Measurements from ENCODE around the gene FILIP1L.
"Not testable (repeated sequence)": the region's sequence is repeated elsewhere in the genome, so short reads cannot be mapped to it uniquely, and the experiment has no call there.

The FILIP1L gene

DNA sequence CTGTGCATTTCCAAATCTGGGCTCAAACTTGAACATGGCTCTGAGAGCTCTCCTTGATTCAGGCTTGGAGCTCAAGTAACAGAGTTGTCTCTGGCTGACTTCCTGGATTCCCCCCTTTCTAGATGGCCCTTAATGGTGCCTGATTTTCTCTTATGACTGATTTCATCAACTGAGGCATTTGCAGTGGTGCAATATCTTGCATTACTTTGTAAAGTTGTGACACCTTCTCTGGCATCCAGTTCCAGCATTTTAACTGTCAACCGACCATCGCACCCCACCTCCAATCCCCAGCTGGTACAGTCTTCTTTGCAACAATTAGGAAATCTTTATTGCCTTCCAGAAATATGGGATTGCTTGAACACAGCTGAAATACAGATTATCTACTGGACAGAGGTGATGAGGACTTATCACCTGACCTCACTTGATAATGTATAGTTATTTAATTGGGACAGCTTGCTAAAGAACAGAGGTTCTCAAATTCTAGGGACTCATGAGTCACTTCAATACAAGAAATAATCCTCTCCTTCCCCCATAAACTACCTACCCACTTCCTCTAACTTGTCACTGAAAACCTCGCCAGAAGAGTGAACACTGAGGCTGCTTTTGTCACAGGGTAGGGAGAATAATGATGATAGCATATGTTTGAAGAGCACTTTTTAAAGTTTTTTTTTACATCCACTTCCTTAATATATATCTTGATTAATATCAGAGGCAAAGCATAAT lies 41.8 kb downstream of the FILIP1L start:
- no peak for DNase-seq

DNA sequence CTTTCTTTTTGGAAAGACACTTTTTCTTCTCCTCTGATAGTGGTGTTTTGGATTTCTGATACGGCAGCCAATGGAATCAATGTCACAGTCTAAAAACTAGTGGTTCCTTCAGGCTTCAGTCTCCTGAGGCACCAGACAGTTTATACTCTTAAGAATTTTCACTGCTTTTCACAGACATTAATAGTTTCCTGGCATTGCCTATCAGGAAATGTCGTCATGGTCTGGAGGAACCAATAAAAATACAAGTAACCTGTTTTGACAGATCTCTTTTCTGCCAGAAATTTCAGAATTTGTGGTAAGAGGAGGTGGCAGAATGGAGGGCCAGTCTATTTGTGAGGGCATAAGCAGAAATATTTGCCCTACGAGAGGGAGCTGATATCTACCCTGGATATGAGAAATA lies 44.8 kb downstream of the FILIP1L start:
- no peak for DNase-seq

DNA sequence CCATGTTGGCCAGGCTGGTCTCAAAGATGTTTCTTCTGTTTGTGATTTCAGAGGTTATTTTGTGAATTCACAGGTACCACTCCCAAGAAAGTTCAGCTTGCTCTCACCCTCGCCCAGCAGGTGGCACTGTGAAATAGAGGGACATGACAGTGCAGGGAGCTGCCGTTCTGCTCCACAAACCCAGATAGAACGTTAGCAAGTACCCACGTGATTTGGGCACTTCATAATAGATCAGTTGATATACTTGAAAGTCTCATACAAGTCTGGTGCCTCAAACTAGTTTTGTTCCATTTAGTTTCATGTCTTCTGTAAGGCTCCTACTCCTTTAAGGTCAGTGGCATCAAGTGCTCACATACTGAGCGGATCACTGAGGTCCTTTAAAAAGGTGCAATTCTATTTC lies 45.5 kb downstream of the FILIP1L start:
- peak; percentile 5 for DNase-seq

DNA sequence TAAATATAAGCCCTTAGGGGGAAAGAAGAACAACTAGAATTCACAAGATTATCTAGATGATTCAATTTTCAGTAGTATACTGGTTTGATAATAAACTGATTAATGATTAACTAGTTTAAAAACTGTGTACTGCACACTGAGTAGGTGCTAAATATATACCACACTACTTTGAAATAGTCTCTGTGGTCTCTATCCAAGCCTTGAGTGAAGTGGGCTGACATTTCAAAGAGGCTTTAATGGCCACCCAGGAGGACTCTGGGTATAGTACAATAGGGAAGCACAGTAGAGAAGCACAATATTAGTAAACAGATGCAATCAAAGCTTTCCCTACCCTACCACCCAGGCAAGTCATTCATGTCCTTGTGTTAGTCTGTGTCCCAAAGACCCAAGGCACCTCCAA lies 46.7 kb downstream of the FILIP1L start:
- no peak for DNase-seq

DNA sequence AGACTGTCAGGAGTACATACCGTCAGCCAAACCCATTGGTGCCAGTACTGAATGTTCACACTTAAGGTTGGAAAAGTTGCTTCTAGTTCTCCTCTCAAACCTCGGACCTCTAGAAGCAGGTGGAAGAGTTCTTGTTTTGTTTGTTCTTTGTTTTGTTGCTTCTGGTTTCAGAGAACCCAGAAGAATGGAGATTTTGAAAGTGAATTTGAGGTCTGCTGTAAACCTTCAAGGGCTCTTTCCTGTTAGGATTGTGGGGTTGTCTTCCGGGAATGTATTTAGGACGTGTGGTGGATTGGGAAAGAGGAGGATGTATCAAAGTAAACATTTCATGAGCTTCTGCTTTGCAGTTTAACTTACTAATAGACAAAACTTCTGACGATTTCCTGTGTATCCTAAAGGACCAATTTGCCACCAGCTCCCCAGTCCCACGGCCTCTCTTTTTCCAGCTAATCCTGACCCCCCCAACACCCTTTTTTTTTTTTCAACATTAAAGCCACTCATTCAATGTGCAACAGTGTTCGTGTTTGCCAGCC lies 50.3 kb downstream of the FILIP1L start:
- no peak for DNase-seq

DNA sequence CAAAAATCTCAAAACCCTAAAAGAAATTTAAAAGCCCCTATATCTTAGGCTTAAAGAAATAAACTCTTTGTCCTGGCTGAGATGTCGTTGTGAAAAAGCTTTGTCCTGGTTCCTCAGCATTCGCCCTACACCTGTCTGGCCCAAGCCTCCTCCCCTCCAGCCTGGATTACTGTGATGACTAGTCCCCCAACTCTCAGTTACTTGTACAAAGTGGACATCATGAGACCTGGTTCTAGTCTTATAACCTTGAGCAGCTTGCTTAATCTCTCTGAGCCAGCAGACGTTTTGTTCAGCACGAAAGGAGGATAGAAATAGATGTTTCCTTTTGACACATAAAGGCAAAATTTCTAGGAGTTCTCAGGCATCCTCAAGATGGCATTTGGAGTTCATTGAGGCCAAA lies 51.6 kb downstream of the FILIP1L start:
- no peak for DNase-seq

DNA sequence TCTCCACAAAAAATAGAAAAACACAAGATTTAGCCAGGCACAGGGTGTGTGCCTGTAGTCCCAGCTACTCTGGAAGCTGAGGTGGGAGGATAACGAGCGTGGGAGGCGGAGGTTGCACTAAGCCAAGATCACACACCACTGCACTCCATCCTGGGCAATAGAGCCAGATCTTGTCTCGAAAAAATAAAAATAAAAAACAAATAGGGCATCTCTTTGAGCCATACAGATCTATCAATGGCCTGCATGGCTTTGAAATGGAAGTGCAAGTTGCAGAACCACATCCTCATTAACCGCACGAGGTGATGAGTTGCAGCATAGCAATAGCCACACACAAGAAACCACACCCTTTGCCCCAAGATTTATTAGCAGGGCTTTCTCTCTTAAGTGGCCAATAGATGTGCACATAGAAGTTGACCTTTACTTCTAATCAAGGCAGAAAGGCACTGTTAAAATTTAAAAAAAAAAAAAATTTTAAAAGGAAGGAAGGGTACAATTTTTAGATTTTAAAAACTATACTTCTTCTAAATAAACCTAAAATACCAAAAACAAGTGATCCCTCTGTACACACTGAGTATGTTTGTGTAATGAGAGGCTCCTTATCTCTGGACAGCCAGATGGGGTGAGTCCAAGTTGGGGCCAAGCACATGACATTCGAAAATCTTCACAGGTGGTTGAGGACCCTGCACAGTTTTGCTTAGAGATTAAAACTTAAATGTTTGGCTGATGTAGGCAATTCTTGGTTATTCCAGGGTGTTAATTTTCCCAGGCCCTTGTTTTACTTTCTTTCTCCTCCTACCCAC lies 53.4 kb downstream of the FILIP1L start:
- no peak for DNase-seq

DNA sequence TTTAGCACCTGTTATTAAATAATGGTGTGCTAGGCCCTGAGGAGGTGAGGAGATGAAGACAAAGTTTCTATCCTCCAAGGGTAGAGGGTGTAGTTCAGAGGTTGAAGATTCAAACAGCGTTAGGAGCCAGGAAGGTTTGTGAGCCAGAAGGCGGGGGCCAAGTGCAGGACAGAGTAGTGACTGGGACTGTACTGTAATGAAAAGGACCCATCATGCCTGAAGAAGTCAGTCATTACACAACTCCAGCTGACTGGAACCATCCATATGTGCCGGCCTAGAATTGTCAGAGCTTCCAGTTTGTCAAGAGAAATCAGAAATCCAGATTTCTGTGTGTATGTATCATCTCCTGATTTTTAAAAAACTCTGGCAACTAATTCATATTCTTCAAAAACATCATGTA lies 54.8 kb downstream of the FILIP1L start:
- no peak for DNase-seq

DNA sequence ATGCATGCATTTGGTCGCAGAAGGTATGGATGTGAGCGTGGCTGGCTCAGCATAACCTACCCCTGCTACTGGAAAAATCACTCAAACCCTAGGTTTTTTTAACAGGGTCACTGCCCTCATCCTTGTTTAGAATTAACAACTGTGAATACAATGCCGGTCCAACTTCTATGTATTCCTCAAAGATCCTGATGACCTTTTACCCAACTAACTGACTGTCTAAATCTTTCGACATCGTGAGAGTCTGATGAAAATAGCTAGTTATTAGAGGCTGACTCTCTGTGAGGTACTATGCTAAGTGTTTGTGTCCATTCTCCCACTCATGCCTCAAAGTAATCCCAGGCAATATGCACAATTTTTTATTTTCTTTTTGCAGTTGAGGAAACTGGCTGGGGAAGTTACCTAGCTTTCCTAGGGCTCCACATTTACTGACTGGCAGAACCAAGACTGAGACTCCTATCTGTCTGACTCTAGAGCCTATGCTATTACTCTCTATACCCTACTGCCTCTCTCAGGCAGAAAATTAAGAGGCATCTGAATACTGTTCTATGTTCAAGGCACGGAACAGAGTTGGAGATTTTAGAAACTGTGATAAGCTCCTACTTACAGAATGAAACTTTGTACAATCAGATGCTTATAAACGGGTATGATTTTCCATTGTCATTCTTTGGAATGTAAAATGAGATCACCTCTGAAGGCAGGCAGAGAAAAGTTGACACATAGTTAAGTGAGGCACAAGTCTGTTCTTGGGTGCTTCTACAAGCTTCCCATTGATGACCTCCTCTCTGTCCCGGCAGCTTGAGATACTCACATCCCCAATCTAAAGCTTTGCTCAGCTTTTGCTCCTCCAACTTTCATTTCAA lies 56.4 kb downstream of the FILIP1L start:
- no peak for DNase-seq

DNA sequence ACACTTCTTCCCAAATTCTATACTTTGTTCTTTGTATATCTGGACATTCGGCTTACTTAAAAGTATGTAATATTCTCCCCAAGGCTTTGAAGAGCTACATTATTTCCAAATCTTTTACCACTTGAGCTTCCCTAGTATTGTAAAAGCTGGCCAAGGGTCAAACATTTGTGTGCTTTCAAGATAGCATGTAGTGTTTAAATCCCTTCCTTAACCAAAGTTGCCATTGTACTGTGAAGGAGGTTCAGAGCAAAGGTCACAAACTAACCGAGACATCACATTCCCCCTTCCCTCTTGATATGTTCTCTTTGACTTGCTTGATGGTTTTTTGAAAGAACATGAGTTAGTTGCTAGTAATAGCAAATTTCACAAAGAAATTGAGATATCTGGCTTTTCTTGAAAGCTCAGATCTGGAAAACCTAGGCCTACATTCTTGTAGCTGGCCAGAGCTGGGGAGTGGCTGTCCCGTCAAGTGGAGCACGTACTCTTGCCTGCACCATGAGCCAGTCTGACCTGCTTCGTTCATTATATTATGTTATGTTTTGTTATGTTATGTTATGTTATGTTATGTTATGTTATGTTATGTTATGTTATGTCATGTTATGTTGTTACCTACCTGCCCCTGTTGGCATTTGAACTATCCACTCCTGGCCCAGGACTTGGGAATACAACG lies 60.2 kb downstream of the FILIP1L start:
- no peak for DNase-seq

DNA sequence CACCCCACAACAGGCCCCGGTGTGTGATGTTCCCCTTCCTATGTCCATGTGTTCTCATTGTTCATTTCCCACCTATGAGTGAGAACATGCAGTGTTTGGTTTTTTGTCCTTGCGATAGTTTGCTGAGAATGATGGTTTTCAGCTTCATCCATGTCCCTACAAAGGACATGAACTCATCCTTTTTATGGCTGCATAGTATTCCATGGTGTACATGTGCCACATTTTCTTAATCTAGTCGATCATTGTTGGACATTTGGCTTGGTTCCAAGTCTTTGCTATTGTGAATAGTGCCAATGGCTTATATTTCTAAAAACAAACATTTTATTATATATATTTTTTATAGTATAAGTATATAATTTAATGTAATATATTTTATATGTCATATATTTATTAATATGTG lies 62.8 kb downstream of the FILIP1L start:
- DNase-seq: not testable (repeated sequence)

DNA sequence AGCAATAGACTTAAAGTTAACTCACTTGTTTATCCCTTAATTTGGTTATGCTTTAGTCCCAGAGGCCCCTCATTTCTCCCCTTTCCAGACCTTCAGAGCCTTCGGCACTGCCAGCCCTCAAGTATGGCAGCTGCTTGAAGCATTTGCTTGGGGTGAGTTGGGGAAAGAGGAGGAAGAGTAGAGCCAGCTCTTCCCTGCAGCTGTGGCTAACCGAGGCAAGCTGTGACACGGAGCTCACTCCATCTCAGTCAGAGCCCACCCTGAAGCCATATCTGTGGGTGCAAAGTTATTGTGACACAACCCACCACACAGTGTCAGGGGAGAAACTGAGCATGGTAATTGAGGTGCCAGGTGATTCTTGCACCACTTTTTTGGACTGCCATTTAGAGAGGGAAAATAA lies 66.1 kb downstream of the FILIP1L start:
- no peak for DNase-seq

DNA sequence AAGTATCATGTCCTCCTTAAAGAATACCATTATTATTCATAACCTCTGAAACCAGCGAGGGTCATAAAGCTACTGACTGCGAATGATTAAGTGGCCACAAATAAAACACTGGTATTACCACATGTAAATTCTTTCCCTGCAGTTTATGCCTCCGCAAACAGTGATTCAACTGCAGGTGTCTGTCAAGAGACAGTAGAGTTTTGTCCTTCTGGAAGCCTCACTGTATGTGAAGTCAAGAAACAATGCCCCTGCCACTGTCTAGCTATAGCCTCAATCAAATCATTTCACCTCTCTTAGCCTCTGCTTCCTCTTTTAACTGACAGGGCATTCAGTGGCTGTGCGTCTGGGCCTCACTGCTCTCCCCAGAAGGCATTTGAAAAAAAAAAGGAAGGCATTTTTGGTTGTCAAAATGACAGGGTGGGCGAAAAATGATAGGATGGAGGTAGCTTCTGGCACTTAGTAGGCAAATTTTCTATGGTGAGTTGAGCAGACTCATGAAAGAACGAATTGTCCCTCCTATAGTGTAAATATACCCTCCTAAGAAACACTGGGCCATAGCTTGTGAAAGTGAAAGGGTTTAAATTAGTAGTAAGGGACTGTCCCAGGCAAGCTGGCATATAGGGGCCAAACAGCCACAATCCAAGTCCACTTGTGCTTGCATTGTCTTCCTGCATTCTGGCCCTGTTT lies 66.7 kb downstream of the FILIP1L start:
- DNase-seq: no peak

DNA sequence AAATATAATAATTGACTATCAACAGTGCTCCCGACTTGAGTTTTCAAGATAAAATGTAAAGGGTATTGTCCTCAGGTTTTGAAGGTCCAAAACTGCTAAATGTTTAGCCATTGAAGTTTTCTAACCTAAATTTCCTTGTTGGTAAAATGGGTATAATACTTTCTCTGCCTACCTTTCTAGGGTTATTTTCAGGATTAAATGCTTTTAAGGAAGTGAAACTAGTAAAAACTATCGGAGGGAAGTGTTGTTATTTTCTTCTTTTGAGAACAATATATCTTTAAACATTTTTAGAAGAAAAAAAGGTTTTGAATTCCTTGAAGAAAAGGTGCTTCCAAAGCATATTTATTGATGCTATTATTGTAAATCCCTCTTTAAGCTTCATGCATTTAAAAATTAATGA lies 67.3 kb downstream of the FILIP1L start:
- no peak for DNase-seq

DNA sequence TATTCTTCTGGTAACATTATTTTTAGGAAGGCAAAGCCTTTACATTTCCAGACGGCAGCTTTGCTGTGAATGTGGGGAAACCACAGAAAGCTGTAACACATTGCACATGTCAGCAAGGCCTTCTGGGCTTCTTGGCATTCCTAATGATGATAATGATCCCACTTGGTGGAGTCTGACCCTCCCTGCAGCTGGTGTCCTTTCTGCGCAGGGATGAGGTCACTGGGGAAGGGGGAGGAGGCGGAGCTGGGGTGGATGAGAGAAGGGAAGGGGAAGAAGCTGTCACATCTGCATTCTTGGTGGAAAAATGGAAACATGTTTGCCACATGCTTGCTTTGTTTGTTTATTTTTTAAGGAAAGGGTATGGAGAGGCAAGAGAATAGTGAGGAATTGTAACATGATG lies 68.6 kb downstream of the FILIP1L start:
- no peak for DNase-seq

DNA sequence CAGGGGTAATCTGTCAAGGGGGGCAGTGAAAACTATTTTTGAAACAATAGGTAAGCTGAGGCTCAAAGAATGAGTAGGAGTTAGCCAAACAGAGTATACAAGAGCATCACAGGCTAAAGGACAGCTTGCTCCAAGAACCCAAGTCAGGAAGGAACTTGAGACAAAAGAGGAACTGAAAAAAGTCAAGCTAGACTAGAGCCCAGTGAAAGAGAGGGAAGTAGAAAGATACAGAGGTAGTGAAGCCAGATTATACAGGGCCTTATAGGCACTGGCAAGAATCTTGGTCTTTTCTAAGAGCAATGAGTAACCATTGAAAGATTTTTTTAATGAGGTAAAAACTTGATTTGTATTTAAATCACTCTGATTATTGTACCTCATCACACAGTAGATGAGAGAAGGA lies 69.9 kb downstream of the FILIP1L start:
- DNase-seq: no peak

DNA sequence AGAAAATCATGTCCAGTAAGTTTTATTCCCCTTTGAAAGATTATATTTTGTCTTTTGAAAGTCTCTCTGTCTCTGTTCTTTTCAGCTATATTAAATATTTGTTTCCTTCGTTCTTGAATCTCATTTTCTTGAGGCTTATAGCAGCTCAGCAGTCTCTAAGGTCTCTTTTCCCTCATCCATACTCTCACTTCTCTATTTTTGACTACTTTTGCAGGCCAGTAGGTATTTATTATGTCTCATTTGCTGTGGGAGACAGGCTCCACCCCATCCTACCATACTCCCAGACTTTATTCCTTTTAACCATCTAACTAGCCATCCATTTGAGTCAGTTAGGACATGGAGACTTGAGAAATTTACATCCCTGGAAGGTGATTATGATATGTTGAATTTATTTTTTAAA lies 71.0 kb downstream of the FILIP1L start:
- DNase-seq: no peak

DNA sequence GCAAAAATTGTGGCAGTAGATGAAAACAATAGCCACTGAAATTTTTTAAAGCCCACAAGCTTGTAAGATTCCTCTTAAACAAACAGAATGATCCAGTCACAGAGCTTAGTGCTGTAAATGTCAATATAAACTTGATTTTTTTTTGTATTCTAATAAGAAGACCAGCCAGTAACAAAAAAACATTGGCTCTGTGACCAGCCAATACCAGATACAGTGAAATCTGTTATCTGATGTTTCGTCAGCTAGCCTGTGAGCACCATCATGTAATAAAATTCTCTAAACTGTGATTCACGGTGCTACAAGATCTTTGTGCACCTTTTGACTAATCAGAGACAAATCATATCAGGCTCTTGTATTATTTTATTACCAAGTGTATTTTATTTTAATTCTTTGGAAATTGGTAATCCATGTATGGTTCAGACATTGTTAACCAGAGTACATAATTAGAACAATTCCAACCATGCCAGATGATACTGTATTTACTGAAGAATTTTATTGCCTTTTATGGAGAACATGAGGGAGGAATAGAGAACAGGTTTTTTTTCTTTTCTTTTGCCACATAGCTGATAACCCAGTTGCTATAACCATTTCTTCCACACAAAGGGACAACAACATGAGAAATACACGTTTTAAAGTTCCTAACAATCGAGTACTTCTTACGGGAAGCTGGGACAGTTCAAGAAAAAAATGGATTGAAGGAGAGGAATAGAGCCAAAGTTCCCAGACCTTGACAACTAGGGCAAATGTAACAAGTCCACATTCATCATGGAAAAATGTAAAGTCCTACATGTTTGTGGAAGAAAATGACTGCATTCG lies 71.9 kb downstream of the FILIP1L start:
- DNase-seq: no peak

DNA sequence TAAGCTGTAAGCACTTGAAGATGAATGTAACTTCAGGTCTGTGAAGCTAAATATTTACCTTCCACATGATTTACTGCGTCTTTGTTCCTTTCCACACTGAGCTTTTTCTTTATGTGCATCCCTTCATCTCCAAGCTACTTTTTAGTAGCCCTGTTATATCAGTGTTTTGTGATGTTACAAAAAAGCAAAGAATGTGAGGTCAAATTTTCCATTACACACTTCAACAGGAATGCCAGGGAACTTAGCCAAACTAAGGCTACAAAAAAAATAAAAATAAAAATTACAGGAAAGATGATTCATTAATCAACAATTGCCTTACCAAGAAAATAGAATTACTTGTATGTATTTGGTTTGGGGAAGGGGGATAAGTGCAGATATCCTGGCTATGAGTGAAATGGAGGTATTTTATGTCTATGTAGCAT lies 73.0 kb downstream of the FILIP1L start:
- no peak for DNase-seq

DNA sequence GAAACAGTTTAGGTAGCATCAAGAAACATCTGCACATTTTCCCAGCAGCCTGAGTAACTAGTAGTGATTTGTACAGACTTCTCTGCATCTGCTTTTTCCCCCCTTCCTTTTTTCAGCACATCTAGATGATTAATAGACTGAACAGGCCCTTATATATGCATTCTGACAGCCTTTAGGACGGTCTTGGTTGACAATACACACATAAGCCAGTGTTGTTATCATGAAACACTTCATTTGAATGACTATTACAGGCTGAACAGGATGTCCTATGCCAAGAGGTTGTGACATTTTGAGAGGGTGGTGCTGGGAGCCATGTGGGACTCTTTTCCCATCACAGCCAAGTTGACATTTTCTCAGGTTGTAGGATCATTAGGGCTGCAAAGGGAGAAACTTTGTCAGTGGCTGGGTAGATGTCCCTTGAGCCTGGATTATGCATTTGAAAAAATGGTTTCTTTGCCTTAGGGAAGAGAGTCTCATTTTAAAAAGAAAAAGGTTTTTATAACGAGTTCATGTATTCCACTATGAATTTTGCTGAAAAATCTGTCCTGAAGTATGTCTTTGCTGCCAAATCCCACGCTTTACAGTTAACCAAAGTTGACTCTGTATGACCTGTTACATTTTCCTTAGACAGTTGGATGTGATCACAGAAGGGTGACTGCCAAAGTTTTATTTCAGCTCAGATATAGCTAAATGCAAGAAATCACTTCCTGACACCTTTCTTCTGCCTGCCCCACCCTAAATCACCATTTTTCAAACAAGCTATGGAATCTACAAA lies 73.7 kb downstream of the FILIP1L start:
- no peak for DNase-seq

Measured in NCI-H510A (cell line).